Measurements from ENCODE around the gene GRAMD4.

Gene GRAMD4

GRCh38 chr22:46655861-46656608, 35.8 kb downstream of the GRAMD4 start:
- DNase-seq (ENCODE audit: low read depth in 2 of 2), result no peak

GRCh38 chr22:46656856-46657654, 36.9 kb downstream of the GRAMD4 start:
- DNase-seq (ENCODE audit: low read depth in 2 of 2), result no peak

GRCh38 chr22:46657655-46657953, 37.4 kb downstream of the GRAMD4 start:
- no peak for DNase-seq (ENCODE audit: low read depth in 2 of 2)

- DNase-seq (ENCODE audit: low read depth in 2 of 2), result no peak
Observed at GRCh38 chr22:46657996-46658947, 38.1 kb downstream of the GRAMD4 start.

GRCh38 chr22:46659059-46659790, 39.0 kb downstream of the GRAMD4 start:
- DNase-seq (ENCODE audit: low read depth in 2 of 2), result no peak

- no peak for DNase-seq (ENCODE audit: low read depth in 2 of 2)
Observed at GRCh38 chr22:46659791-46660186, 39.6 kb downstream of the GRAMD4 start.

GRCh38 chr22:46660604-46661201, 40.5 kb downstream of the GRAMD4 start:
- no peak for DNase-seq (ENCODE audit: low read depth in 2 of 2)

GRCh38 chr22:46661221-46661851, 41.1 kb downstream of the GRAMD4 start:
- peak in 1 of 2 donors; percentile 59 for DNase-seq (ENCODE audit: low read depth in 2 of 2)

- no peak for DNase-seq (ENCODE audit: low read depth in 2 of 2)
Observed at GRCh38 chr22:46662226-46662625, 42.0 kb downstream of the GRAMD4 start.

- DNase-seq (ENCODE audit: low read depth in 2 of 2), result no peak
Observed at GRCh38 chr22:46663001-46663400, 42.8 kb downstream of the GRAMD4 start.

- no peak for DNase-seq (ENCODE audit: low read depth in 2 of 2)
Observed at GRCh38 chr22:46663436-46664100, 43.4 kb downstream of the GRAMD4 start.

GRCh38 chr22:46664301-46664855, 44.2 kb downstream of the GRAMD4 start:
- no peak for DNase-seq (ENCODE audit: low read depth in 2 of 2)

- no peak for DNase-seq (ENCODE audit: low read depth in 2 of 2)
Observed at GRCh38 chr22:46665151-46665695, 45.0 kb downstream of the GRAMD4 start.

GRCh38 chr22:46665751-46666280, 45.6 kb downstream of the GRAMD4 start:
- DNase-seq (ENCODE audit: low read depth in 2 of 2), result no peak

GRCh38 chr22:46666577-46667244, 46.5 kb downstream of the GRAMD4 start:
- DNase-seq (ENCODE audit: low read depth in 2 of 2), result no peak

- no peak for DNase-seq (ENCODE audit: low read depth in 2 of 2)
Observed at GRCh38 chr22:46667245-46667623, 47.0 kb downstream of the GRAMD4 start.

- DNase-seq (ENCODE audit: low read depth in 2 of 2), result no peak
Observed at GRCh38 chr22:46668116-46668515, 47.9 kb downstream of the GRAMD4 start.

GRCh38 chr22:46669201-46669600, 49.0 kb downstream of the GRAMD4 start:
- DNase-seq (ENCODE audit: low read depth in 2 of 2), result no peak
